ENCODE measurements around the gene LGALS12.
A peak's percentile ranks its signal among the peaks of the same experiment; 100 is the strongest.
"Not testable (repeated sequence)": the region's sequence is repeated elsewhere in the genome, so short reads cannot be mapped to it uniquely, and the experiment has no call there.

The LGALS12 gene

DNA sequence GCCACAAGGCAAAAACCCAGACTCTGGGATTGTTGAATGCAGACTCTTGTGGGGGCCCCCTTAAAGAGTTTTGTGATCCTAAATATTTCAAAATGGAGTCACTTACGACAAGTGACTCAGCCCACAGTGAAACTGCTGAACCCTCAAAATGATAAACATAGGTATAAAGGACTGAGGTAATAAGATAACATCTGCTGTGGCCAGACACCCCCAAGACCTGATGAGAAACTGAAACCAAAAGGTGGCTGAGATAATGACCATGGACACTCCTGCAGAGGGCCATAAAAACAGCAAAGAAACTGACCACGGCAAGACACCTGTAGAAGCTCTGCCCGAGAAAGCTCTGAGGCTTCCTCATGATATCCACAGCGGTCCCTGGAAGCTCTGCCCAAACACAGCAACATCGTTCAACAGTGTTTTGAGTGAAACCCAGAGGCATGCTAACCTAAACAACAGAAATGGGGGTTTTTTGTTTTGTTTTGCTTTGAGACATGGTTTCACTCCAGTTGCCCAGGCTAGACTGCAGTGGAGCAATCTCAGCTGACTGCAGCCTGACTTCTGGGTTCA, 29.1 kb downstream of the LGALS12 start:
- DNase-seq, result no peak

- no peak for DNase-seq
Measured at GRCh38 chr11:63535734-63536133, 29.9 kb downstream of the LGALS12 start.

DNA sequence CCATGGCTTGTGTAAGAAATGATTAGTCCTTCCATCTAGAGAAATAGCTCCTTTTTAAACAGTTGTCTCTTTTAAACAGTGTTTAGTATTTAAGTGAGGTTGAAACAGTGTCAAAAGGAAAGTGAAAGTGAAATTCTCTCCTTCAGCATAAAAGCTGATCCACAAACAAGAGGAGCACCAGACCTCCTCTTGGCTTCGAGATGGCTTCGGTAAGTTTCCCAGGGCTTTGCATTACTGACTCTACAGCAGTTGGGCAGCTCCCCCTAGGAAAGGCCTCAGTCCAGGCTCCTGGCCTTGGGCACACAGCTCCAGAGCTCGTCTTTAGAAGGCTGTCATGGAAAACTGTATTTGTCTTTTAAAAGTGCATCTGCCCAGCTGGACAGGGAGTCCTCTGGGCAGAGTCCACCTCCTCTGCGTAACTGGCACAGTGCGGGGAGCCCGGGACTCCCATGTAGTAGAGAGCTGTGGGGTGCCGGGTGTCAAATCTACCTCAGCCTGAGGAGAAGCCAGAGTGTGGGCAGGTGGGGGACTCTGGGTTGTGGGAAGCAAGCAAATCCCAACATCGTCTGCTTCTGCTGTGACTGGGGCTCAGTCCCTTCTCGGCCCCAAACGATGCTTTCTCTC, 30.9 kb downstream of the LGALS12 start, which contains the start of gene PLAAT4:
PLAAT4 (plus strand) TSS at position 140 of the 624 bp plus-strand sequence; CDS start at position 201, 61 bp downstream.
- peak; percentile 40 for DNase-seq

DNA sequence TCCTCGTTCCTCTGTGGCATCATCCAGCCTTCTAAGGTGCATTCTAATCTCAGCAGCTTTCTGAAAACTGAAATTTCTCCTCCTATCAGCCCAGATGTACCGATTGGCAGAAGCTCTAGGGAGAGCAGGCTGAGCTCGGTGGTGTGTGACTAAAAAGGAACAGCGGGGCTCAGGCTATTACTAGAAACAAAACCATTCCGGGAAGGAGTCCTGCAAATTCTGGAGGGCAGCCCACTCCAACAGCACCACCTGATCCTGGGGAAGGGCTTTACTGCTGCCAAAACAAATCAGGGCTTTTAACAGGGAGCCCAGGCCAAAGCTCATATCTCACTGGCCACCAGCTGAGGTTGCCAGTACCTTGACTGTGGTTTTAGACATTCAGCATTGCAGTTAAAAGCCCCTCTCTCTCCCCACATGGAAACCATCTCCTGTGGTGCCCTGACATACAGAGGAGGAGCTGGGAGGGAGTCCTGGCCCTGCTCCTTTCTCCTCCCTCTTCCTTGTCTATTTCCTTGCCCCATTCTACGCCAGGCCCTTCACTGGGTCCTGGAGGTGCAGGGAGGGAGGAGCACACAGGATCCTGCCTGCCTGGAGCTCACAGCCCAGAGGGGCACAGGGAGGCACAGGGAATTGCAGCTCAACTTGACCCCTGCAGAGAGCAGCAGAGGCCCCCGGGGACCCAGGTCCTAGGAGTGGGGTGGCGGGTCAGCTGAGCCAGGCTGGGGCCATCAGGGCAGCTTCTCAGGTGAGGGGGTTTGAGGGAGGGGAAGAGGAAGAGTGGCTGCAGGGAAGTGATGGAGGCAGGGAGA, 31.6 kb downstream of the LGALS12 start:
- peak; percentile 34 for DNase-seq

- not testable (repeated sequence) for DNase-seq
Measured at GRCh38 chr11:63542506-63542905, 36.6 kb downstream of the LGALS12 start.

DNA sequence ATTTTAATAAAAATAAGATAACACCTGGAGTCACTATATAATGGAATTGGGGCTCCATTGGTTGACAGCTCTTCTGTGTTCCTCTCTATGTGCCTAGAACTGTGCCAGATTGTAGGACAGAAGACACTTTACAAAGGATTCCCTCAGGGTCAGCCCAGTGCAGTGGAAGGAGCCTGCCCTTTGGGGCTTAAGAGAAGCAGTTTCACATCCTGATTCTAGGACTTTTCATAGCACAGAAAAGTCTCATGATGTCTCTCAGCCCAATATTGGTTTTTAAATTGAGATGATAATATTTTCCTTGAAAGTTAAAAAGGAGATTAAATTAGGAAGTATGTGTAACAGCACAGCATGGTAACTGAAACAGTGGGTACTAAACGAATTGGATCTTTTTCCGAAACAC, 37.8 kb downstream of the LGALS12 start:
- DNase-seq, result no peak

DNA sequence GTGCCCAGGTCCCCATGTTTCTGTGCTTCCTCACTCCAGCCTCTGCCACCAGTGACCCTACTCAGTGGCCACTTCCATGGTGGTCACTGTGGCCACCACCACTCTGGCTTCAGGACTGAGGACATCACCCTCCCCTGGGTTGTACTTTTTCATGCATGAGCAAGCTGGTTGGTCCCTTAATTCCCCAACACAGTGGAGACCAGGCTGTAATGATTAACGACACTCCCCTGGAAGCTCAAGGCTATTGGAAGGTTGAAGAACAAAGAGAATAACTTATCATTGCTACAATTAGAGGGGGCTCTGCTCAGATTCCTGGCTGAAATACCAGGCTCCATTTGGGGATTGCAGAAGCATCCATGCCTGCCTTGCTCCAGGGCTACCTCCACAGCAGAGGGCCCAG, 41.2 kb downstream of the LGALS12 start:
- DNase-seq, result no peak

DNA sequence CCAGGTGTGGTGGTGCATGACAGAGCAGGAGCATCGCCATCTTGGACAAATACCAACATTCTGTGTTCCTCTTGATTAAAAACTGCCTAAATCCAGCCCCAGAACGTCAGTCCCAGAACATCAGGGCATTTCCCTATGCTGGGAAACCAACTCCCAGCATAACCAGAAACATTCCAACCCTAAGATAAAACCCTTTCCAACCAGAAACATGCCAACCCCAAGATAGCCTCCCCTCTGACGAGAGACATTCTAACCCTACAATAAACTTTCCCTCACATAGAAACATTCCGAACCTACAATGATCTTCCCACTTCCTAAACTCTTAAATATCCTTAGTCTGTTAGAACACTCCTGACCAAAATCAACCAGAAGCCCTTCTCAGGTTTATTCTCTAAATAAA, 42.3 kb downstream of the LGALS12 start:
- no peak for DNase-seq

DNA sequence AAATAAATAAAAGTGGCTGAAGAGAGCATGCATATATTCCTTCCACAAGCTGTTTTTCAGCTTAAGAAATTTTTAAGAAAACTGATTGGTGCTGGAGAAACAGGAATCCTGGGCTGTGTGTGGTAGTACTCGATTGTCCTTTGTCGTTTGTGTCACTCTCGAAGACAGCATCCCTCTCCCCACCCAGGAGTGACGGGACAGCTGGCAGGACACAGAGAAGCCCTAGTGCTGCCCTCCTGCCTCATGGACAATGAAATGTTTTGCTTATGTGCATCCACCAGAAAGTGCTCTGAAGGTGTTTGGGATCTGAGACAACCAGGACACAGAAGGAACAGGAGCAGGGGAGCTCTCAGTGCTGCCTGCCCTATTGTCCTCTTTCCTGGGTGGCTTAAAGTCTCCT, 43.5 kb downstream of the LGALS12 start:
- no peak for DNase-seq

GRCh38 chr11:63550156-63550700, 44.3 kb downstream of the LGALS12 start:
- not testable (repeated sequence) for DNase-seq

DNA sequence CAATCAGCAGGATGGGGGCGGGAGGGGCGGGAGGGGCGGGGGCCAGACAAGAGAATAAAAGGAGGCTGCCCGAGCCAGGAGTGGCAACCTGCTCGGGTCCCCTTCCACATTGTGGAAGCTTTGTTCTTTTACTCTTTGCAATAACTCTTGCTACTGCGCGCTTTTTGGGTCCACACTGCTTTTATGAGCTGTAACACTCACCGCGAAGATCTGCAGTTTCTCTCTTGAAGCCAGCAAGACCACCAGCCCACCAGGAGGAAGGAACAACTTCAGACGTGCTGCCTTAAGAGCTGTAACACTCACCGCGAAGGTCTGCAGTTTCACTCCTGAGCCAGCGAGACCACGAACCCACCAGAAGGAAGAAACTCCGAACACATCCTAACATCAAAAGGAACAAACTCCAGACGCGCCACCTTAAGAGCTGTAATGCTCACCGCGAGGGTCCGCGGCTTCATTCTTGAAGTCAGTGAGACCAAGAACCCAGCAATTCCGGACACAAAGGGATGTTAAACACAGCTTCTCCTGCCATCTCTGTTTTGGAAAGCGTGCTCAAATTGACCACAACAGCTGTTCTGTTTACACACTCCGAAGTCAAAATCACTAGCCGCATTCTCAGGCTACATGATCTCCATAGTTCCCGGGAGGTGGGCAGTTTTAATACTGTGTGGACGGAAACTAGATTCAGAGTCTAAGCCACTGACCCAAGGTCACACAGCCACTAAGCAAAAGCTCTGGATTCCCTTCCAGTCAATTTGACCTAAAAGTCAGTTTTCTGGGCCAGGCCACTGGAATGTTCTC, 45.4 kb downstream of the LGALS12 start:
- no peak for DNase-seq

GRCh38 chr11:63551889-63552266, 46.0 kb downstream of the LGALS12 start:
- DNase-seq, result no peak

DNA sequence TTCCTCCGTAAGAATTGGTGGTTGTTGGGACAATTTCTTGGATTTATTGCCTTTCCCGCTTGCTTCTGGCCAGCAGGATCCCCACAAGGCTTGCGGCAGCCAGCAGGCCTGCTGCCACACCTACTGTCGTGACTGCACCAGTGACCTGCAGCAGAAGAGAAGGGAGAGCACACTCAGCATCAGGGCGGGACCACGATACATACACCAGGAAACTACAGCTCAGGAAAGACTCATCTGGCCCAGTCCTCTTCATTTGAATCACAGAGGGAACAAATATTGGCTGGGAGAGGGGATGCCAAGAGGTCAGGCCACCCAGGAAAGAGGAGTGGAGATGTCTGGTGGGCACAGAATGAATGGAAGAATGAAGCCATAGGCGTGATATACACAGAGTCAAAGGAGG, 47.0 kb downstream of the LGALS12 start:
- DNase-seq, result no peak

DNA sequence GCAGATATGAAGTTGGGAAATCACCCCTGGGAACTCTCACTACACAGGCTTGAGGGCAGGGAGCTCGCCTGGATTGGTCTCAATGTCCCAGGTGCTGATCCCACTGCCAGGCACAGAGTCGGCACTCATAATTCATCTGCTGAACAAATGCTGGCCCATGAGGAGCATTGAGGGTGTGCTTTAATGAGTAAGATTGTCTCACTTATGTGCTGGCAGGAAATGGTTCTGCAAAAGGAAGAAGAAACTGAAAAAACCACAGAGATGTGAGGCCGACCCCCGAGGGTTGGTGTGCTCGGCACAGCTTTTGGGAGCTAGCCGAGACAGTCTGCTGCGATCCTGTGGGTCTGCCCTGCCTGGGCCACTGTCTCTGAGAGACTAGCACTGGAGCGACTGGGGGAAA, 47.9 kb downstream of the LGALS12 start:
- peak; percentile 57 for DNase-seq

- DNase-seq, result no peak
Measured at GRCh38 chr11:63554877-63555223, 49.0 kb downstream of the LGALS12 start.

DNA sequence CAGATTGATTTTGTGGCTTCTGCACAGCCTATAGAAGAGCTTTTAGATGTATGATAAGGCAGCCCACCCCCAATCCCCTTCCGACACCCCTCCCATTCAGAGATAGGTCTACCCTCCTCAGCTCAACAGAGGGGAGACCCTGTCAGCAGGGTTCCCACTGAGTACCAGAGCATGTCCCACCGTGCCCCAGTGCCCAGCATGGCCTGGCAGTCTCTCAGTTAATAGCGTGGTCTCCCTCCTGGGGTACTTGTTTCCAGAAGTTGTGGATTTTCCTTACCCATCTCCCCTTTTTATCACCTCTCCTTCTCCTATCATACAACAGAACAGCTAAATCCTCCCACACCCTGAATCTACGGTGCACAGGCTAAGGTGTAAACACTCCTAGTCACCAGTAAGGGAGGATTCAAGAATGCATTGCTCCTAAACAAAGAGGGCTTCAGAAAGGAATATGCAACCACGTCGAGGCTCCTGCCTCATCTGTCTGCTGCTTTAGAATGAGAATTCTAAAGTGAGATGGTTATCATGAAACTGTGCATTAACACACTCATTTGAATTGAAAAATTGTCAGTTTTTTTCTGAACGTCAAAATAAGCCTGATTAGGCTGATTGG, 50.6 kb downstream of the LGALS12 start:
- DNase-seq, result no peak

GRCh38 chr11:63557570-63557969, 51.7 kb downstream of the LGALS12 start:
- DNase-seq, result no peak

- DNase-seq, result no peak
Measured at GRCh38 chr11:63558459-63559157, 52.7 kb downstream of the LGALS12 start.

- DNase-seq, result no peak
Measured at GRCh38 chr11:63560506-63561180, 54.8 kb downstream of the LGALS12 start.

- no peak for DNase-seq
Measured at GRCh38 chr11:63563201-63564055, 57.5 kb downstream of the LGALS12 start, which contains the start of gene PLAAT2. PLAAT2 (minus strand) TSS chr11:63563379; CDS start chr11:63563324, 55 bp downstream.
